Neural cell (in vitro differentiated cells): Measurements from ENCODE around the gene FGF12.

ENCODE experiments used
- CTCF ChIP-seq: fragments of 450-650 bp; IDR thresholded peaks from 2 replicates; pipeline ENCODE4 v1.5.1; 2014; ENCODE audit warnings: antibody characterized with exemption, mild to moderate bottlenecking, moderate library complexity; ENCODE audit not compliant: poor library complexity, severe bottlenecking
- EZH2 ChIP-seq: fragments of 200-600, 300-800 bp; shearing (Covaris generic), sonication (generic); IDR thresholded peaks from 2 replicates; pipeline ENCODE4 v1.6.1; 2014; ENCODE audit warnings: antibody characterized with exemption, low read length, borderline replicate concordance, mild to moderate bottlenecking; ENCODE audit not compliant: insufficient read depth, poor library complexity, severe bottlenecking
- POLR2AphosphoS5 ChIP-seq: IDR thresholded peaks from 2 replicates; pipeline ENCODE4 v1.6.1; 2012
- RAD21 ChIP-seq: fragments of 450-650 bp; conservative IDR thresholded peaks from 2 replicates; pipeline ENCODE4 v1.6.1; 2014; ENCODE audit warnings: antibody characterized with exemption, mild to moderate bottlenecking, moderate library complexity

GRCh38 chr3:192281207-192281880 lies 446.0 kb downstream of the FGF12 start:
- no peak for TF ChIP-seq POLR2AphosphoS5
- no peak for TF ChIP-seq CTCF
- TF ChIP-seq EZH2, result no peak
- TF ChIP-seq RAD21, result no peak
